Measurements from ENCODE around the gene KDM8. TPM values are rescaled to one million over a fixed set of nuclear protein-coding genes. Genes with fewer than 3 reads are reported as not detected.

Gene KDM8
- total RNA-seq, 1 experiment from 2014 or later = 10.9 TPM

- ChIA-PET POLR2A (no interaction called here), CTCF (interaction anchor here (0.6 to 5.7 kb wide), 2 partner anchors 15 to 16 kb away, joined by 4 to 43 read pairs; no protein-coding TSS in a partner anchor)
- no peak for ATAC-seq
- Mint-ChIP-seq H3K9me3 (peaks cover 9% of the 10 kb centered on the region; the same call in 1 of the 2 replicates), H3K4me1 (peaks cover 14% of the 10 kb centered on the region), H3K27ac (no peak overlapping the region), H3K36me3 (no peaks in the 10 kb centered on the region), H3K4me3 (no peak overlapping the region), H3K27me3 (ENCODE audit: low read depth) (peaks cover 4% of the 10 kb centered on the region; the same call in 1 of the 2 replicates)
- TF ChIP-seq NFATC4 (CRISPR knock-in tag; IDR thresholded peaks at IDR 0.05) (no peak), MXD4 (CRISPR knock-in tag; IDR thresholded peaks at IDR 0.05; ENCODE audit: borderline replicate concordance) (no peak), JAZF1 (CRISPR knock-in tag; IDR thresholded peaks at IDR 0.05) (no peak), FOXP1 (CRISPR knock-in tag; IDR thresholded peaks at IDR 0.05; ENCODE audit: borderline replicate concordance) (no peak), TEAD4 (CRISPR knock-in tag; IDR thresholded peaks at IDR 0.05) (no peak), ZNF671 (CRISPR knock-in tag; IDR thresholded peaks at IDR 0.05) (no peak), IRF2 (CRISPR knock-in tag; IDR thresholded peaks at IDR 0.05; ENCODE audit: borderline replicate concordance, low read depth) (no peak), JUN (CRISPR knock-in tag; IDR thresholded peaks at IDR 0.05) (no peak), TP53 (CRISPR knock-in tag; IDR thresholded peaks at IDR 0.05) (no peak)
- TF ChIP-seq, protein P1, sequence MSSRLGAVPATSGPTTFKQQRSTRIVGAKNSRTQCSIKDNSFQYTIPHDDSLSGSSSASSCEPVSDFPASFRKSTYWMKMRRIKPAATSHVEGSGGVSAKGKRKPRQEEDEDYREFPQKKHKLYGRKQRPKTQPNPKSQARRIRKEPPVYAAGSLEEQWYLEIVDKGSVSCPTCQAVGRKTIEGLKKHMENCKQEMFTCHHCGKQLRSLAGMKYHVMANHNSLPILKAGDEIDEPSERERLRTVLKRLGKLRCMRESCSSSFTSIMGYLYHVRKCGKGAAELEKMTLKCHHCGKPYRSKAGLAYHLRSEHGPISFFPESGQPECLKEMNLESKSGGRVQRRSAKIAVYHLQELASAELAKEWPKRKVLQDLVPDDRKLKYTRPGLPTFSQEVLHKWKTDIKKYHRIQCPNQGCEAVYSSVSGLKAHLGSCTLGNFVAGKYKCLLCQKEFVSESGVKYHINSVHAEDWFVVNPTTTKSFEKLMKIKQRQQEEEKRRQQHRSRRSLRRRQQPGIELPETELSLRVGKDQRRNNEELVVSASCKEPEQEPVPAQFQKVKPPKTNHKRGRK (CRISPR knock-in tag; IDR thresholded peaks at IDR 0.05; ENCODE audit: borderline replicate concordance) = no peak
- no peak for DNase-seq (ENCODE audit: low spot score)
These were observed 8.1 kb upstream of the KDM8 start for GRCh38 chr16:27195076-27195741.

DNA sequence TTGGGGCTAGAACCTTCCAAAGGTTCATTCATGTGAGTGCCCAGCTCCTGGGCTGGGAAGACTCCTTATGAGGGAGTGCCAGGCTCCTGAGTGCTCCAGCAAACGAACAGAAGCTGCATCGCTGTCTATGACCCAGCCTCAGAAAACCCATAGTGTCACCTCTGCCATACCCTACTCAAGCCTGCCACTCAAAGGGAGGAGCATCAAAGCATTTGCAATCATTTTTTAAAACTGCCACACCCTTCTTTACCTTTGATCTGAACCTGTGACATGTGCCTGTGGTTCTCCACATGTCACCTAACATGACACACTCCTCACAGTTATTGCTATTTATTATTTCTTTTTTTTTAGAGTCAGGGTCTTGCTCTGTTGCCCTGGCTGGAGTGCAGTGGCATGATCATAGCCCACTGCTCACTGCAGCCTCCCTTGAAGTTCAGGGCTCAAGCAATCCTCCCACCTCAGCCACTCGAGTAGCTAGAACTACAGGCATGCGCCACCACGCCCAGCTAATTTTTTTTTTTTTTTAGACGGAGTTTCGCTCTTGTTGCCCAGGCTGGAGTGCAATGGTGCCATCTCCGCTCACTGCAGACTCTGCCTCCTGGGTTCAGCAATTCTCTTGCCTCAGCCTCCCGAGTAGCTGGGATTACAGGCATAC is 7.3 kb upstream of the KDM8 start:
- Mint-ChIP-seq H3K27me3 (ENCODE audit: low read depth) (peaks cover 4% of the 10 kb centered on the region), H3K9me3 (peaks cover 14% of the 10 kb centered on the region), H3K4me1 (peaks cover 14% of the 10 kb centered on the region), H3K4me3 (no peak overlapping the region), H3K36me3 (no peaks in the 10 kb centered on the region), H3K27ac (no peak overlapping the region)
- CTCF ChIA-PET = interaction anchor here (5.7 kb wide), 1 partner anchor 16 kb away, joined by 43 read pairs; no protein-coding TSS in a partner anchor
- ATAC-seq = no peak
- TF ChIP-seq EMX1 (CRISPR knock-in tag; IDR thresholded peaks at IDR 0.05) (no peak), ATF2 (CRISPR knock-in tag; IDR thresholded peaks at IDR 0.05; ENCODE audit: borderline replicate concordance, low read depth) (no peak), ZNF423 (CRISPR knock-in tag; IDR thresholded peaks at IDR 0.05) (no peak), CDX4 (CRISPR knock-in tag; IDR thresholded peaks at IDR 0.05; ENCODE audit: borderline replicate concordance) (no peak), ZNF317 (CRISPR knock-in tag; IDR thresholded peaks at IDR 0.05; ENCODE audit: borderline replicate concordance, low read depth) (no peak), HMGA2 (CRISPR knock-in tag; IDR thresholded peaks at IDR 0.05) (no peak), PRDM15 (CRISPR knock-in tag; IDR thresholded peaks at IDR 0.05) (no peak), PRRX2 (CRISPR knock-in tag; IDR thresholded peaks at IDR 0.05) (no peak), AFF4 (CRISPR knock-in tag; IDR thresholded peaks at IDR 0.05; ENCODE audit: borderline replicate concordance) (no peak), ZNF138 (CRISPR knock-in tag; conservative IDR thresholded peaks at IDR 0.05) (no peak), FOXK1 (CRISPR knock-in tag; IDR thresholded peaks at IDR 0.05) (no peak), NR2C2 (CRISPR knock-in tag; IDR thresholded peaks at IDR 0.05) (no peak)
- POLR2A ChIA-PET = no interaction called here
- DNase-seq (ENCODE audit: low spot score) = no peak
